AG10803 (cell line): ENCODE measurements around the gene PPFIA4.
A peak's percentile ranks its signal among the peaks of the same experiment; 100 is the strongest.

ENCODE experiments used
- DNase-seq: peaks from one replicate; pipeline ENCODE4 v3.0.0; 2010; ENCODE audit warnings: low read depth
- H3K4me3 ChIP-seq: 2 replicates; pipeline ENCODE4 v1.5.1; 2011; ENCODE audit warnings: mild to moderate bottlenecking, low read length, control low read depth
- CTCF ChIP-seq: conservative IDR thresholded peaks from 2 replicates; pipeline ENCODE4 v1.5.1; 2011; ENCODE audit warnings: mild to moderate bottlenecking, low read length, control low read depth, inconsistent platforms

Gene PPFIA4

GRCh38 chr1:202987922-202988583, 38.2 kb upstream of the PPFIA4 start:
- no peak for TF ChIP-seq CTCF
- DNase-seq = no peak
- no peak overlapping the region for H3K4me3 ChIP-seq

DNA sequence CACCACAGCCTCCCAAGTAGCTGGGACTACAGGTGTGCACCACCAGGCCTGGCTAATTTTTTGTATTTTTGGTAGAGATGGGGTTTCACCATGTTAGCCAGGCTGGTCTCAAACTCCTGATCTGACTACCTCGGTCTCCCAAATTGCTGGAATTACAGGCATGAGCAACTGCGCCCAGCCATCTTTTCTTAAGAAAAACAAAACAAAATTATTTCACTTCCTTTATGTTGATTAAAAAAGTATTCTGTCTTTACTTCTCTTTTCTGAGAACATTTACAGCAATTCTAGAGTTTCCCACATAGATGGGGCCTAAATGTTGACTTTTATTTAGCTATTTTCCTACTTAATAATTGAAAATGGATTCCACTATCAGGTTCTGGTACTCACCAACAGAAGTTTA, 36.4 kb upstream of the PPFIA4 start:
- TF ChIP-seq CTCF = no peak
- H3K4me3 ChIP-seq = no peak overlapping the region
- DNase-seq = no peak

DNA sequence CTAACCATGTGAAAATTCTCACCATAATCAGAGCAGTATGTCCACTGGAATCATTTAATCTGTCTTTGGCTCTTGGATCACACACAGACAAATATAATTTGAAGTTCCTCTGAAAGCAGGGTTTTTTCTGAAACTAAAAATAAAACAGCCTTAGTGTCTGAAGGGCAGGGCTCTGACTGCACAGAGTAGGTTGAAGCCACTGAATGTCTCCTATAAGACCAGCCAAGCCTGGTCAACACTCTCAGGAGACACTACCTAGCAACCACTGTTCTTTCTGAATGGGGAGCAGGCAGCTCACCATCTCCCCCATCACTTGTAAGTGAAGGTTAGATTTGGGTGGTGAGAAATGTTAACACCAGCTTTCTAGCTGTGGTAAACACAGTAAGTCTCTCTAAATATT, 35.2 kb upstream of the PPFIA4 start:
- no peak for TF ChIP-seq CTCF
- no peak for DNase-seq
- H3K4me3 ChIP-seq = no peak overlapping the region

GRCh38 chr1:202994756-202995155, 31.5 kb upstream of the PPFIA4 start:
- DNase-seq = no peak
- no peak overlapping the region for H3K4me3 ChIP-seq
- no peak for TF ChIP-seq CTCF

DNA sequence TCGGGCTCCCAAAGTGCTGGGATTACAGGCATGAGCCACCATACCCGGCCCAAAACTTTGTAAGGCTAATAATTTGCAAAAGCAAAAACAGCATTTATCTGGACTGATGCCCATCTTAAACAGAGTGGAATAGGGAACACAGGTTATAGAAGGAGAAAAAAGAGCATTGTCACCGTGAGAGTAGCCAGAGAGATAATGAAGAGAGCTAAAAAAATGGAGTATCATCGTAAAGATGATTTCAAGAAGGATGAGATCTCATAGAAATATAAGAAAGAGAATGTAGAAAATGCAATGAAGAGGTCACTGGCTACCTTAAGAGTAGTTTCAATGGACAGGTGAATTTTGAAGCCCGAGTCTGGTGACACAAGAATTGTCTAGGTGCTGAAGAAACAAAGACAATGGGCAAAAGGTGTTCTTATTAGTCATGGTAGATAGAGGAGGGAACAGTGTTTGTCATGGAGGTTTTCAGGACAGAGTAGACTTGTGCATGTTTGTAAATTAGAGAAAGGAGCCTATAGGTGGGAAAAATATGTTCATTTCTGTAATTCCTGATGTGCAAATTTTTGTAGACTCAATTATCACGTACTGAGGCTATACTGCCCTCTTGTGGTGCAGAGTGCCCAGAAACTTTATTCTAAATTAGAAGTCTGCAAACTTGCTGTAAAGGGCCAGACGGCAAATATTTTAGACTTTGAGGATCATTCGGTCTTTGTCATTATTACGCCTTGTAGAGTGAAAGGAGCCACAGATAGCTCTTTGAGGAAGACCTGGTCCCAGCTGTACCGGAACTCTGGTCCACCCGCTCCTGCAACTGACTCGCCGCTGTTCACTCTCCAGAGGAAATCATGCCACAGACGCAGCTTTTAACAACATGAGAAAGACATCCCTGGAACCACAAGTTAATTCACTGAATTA, 27.2 kb upstream of the PPFIA4 start:
- no peak overlapping the region for H3K4me3 ChIP-seq
- TF ChIP-seq CTCF = peak; percentile 82
- DNase-seq = peak; percentile 45

DNA sequence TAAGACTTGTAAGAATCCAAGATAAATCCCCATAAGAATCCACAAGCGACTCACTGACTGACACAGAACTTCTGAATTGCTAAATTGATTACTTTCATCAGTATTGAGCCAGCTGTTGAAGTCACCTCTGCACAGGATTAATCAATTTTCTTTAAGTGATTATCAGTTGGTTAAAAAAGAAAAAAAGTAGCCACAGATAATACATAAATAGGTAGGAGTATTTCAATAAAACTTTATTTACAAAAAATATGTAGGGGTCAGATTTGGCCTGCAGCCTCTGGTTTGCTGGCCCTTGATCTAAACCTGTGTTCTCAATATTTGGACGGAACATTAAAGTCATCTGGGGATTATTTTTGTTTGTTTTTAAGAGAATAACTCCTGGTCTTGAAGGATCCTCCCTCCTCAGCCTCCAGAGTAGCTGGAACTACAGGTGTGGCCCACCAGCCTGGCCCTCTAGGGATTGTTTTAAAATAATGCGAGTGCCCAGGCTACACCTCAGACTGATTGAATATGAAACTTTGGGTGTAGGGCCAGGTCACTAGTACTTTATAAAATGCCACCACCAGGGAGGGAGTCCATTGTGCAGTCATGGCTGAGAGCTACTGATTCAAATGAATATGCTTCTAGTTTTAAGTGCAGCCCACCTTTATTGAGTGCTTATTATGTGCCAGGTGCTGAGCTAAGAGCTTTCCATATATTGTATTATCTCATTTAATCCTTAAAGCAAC, 25.9 kb upstream of the PPFIA4 start:
- H3K4me3 ChIP-seq = no peak overlapping the region
- no peak for DNase-seq
- no peak for TF ChIP-seq CTCF
